Middle frontal gyrus (tissue), 1 donor: ENCODE data around the gene ARPC4.
A peak's percentile ranks its signal among the peaks of the same experiment; 100 is the strongest.
"Not testable (repeated sequence)": the region's sequence is repeated elsewhere in the genome, so short reads cannot be mapped to it uniquely, and the experiment has no call there.

Experiments used
- DNase-seq: peaks from one replicate; pipeline ENCODE4 v3.0.0-alpha.2; 2015; ENCODE audit warnings: low spot score; ENCODE audit errors: extremely low spot score

Gene ARPC4

GRCh38 chr3:9818666-9819335, 25.9 kb downstream of the ARPC4 start:
- no peak for DNase-seq

DNA sequence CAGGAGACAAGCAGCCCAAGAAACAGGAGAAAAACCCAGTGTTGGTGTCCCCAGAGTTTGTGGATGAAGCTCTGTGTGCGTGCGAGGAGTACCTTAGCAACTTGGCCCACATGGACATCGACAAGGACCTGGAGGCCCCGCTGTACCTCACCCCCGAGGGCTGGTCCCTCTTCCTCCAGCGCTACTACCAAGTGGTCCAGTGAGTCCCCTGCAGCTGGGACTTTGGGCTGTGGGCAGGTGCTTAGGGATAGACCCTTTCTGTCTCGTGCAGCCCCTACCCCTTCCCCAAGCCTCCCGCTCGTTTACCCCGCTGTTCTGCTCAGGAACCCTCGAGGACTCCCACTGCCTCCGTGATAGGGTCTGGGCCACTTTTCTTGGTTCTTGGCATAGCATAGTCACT, 27.7 kb downstream of the ARPC4 start:
- no peak for DNase-seq

DNA sequence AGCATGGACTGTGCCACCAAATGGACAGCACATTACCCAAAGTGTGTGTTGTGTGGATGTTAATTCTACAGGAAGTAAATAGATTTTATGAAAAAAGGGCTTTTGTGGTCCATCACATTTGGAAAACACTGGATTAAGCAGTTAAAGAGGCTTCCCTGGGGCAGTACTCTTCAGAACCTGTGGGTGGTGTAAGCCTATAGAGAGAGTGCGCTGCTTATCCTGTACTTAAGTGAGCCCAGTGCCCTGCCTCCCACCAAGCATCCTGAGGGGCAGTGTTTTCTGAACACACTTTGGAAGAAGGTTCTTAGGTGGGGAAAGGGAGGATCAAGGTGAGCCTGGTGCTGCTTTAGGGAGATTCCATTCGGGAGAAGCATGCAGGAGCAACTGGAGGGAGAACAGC, 28.1 kb downstream of the ARPC4 start:
- no peak for DNase-seq

- no peak for DNase-seq
These were observed 32.7 kb downstream of the ARPC4 start for GRCh38 chr3:9825451-9826040.

DNA sequence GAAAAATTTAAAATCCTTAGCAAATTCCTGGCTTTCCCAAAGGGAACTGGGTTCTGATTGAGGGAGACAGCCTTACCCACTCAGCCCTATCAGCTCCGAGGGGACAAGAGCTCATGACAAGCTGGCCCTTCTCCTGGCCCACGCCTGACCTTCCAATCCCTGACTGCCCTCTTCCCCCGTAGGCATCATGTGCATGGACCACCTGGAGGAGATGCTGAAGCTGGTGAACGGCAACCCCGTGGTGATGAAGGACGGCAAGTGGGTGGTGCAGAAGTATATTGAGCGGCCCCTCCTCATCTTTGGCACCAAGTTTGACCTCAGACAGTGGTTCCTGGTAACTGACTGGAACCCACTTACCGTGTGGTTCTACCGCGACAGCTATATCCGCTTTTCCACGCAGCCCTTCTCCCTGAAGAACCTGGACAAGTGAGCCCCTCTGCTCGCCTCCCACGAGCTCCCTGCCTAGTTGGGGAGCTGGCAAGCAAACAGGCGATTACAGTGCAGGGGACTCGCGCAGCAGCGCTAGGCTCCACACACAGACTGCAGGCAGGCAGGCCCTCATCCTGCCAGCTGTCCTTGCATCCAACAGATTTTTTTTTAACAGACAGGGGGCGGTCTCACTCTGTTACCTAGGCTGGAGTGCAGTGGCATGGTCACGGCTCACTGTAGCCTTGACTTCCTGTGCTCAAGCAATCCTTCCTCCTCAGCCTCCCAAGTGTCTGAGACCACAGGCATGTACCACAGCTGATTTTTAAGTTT, 34.1 kb downstream of the ARPC4 start:
- no peak for DNase-seq

GRCh38 chr3:9828801-9829755, 36.2 kb downstream of the ARPC4 start:
- no peak for DNase-seq

DNA sequence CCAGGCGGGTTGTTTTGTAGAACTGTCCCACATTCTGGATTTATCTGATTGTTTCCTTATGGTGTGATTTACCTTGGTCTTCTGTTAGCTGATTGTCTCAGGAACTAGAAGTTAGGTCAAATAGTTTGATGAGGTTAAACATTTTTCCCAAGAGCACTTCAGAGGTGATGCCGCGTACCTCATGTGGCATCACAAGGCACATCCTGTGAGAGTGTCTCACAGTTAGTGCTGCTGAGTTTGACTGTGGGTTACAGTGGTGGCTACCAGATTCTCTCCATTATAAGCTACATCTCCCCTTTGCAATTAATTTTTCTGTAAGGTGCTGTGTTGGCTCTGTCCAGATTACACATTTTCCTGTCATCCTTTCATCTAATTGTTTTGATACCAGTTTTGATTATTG, 38.4 kb downstream of the ARPC4 start:
- DNase-seq: no peak

DNA sequence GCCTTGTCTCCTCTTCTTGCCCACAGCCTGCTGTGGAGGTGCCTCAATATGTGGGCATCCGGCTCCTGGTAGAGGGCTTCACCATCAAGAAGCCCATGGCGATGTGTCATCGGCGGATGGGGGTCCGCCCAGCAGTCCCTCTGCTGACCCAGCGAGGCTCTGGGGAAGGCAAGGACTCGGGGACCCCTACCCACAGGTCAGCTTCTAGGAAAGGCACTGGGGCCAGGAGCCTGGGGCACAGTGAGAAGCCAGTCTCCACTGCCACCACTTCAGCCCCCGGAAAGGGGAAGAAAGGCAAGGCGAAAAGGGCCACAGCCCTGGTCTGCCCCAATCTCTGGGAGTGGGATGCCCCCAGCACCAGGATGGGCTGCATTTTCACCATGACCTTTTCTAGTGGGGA, 40.2 kb downstream of the ARPC4 start:
- DNase-seq: no peak

DNA sequence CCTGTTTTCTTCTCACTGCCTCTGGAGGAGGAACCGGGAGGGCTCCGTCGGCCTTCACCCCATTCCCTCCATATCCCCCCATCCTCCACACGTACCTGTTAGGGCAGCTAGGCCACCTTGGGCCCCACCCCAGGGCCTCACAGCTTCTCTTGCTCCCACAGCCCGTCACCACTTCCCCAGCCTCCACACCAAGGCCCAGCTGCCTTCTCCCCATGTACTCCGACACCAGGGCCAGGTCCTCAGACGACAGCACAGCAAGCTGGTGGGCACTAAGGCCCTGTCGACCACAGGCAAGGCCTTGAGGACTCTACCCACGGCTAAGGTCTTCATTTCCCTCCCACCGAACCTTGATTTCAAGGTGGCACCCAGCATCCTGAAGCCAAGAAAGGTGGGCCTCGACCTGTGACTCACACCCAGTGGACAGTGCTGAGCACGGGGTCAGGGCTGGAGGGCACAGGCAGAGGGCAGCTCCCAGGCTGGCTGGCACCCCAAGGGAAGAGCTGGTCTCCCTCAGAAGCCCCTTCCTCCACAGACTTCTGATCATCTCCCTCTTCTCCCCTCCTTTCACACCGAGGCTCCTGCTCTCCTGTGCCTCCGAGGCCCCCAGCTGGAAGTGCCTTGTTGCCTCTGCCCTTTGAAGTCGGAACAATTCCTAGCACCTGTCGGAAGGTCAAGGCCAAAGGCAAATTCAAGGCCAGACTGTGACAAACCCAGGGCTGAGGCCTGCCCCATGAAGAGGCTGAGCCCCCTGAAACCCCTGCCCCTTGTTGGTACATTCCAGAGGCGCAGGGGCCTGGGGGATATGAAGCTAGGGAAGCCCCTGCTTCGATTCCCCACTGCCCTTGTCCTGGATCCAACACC, 41.9 kb downstream of the ARPC4 start:
- no peak for DNase-seq

- no peak for DNase-seq
These were observed 45.1 kb downstream of the ARPC4 start for GRCh38 chr3:9837701-9838582.

DNA sequence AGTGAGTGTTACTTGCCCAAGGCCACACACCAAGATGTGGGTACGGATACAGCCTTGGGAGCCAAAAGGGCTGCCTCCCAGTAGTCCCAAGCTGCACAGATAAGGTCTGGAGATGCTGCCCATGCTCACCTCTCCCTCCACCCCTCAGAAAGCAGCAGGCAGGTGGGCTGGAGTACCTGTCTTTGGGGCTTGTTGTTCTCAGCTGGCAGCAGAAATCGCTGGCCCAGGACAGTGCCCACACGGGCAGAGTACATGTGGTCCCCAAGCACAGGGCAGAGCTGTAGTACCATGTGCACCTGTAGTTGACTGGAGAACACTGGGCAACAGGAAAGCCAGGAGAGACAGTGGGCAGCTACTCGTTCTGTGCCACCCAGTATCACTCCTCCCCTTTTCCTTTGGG, 46.0 kb downstream of the ARPC4 start:
- no peak for DNase-seq

DNA sequence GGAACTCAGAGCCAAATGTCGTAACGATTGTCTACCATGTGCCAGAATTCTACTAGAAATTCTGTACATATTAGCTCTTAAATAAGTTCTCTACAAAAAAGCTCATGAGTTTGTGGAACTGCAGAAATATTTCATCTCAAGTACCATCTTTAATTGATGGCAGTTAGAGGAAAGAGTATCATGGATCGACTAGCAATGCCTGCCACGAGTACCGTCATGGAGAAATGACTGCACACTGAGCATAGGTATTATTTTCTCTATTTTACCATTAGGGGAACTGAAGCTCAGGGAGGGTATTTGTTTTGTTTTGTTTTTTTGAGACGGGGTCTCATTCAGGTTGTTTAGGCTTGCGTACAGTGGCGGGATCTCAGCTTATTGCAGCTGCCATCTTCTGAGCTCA, 48.1 kb downstream of the ARPC4 start:
- DNase-seq: no peak

GRCh38 chr3:9843715-9844438, 51.0 kb downstream of the ARPC4 start, which contains the start of gene RPUSD3:
Gene RPUSD3, minus strand, starts transcription at chr3:9844008. Its CDS starts 18 bp downstream, at chr3:9843990.
- peak; percentile 96 for DNase-seq

- DNase-seq: no peak
These were observed 53.3 kb downstream of the ARPC4 start for GRCh38 chr3:9846231-9846630.

DNA sequence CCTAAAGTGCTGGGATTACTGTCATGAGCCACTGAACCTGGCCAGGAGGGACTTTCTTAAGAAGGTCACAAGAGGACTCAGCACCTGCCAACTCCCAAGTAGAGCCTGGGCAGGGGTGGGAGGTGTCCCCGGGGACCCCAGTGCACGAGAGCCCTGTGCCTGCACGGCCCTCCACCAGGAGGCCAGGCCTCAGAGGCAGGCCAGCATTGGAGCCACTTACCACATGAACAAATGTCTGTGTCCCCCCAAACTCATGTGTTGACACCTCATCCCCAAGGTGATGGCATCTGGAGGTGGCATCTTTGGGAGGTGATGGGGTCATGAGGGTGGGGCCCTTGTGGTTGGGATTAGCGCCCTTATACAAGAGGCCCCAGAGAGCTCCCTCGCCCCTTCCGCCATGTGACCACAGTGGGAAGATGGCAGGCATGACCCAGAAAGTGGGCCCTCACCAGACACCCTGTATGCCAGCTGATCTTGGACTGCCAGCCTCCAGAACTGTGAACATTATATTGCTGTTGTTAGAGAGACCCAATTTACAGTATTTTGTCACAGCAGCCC, 54.1 kb downstream of the ARPC4 start:
- DNase-seq: no peak

GRCh38 chr3:9847870-9848269, 55.0 kb downstream of the ARPC4 start:
- DNase-seq: not testable (repeated sequence)

GRCh38 chr3:9848860-9849259, 56.0 kb downstream of the ARPC4 start:
- not testable (repeated sequence) for DNase-seq

DNA sequence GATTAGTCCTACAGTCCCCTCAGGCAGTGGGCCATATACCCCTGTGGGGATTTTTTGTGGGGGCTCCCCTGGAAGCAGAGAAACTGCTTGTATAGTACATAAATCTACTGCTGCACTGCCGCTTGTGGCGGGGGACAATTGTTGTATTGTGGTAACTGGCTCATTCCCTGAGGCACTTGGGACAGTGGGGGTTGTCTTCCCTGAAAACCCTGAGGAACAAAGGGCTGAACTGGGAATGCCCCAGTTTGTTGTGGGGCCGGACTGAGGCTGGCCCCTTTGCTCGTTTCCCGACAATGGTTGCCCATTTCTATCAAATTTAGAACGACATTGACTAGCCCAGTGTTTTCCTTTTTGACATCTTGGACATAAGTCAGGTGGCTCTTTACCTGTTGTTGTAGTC, 58.5 kb downstream of the ARPC4 start:
- not testable (repeated sequence) for DNase-seq
